Stimulated activated CD8-positive, alpha-beta memory T cell treated with anti-CD3 and anti-CD28 coated beads, Interleukin-7, amount 100 ng/mL, for 48 hours (primary cell): Measurements from ENCODE around the gene HOXB8.

Experiments used
- DNase-seq, 2 donors: peaks; one replicate each; pipeline ENCODE4 v3.0.0-alpha.2; 2020; ENCODE audit warnings: low read depth in 1 of 2; ENCODE audit errors: extremely low read depth in 1 of 2

Gene HOXB8

DNA sequence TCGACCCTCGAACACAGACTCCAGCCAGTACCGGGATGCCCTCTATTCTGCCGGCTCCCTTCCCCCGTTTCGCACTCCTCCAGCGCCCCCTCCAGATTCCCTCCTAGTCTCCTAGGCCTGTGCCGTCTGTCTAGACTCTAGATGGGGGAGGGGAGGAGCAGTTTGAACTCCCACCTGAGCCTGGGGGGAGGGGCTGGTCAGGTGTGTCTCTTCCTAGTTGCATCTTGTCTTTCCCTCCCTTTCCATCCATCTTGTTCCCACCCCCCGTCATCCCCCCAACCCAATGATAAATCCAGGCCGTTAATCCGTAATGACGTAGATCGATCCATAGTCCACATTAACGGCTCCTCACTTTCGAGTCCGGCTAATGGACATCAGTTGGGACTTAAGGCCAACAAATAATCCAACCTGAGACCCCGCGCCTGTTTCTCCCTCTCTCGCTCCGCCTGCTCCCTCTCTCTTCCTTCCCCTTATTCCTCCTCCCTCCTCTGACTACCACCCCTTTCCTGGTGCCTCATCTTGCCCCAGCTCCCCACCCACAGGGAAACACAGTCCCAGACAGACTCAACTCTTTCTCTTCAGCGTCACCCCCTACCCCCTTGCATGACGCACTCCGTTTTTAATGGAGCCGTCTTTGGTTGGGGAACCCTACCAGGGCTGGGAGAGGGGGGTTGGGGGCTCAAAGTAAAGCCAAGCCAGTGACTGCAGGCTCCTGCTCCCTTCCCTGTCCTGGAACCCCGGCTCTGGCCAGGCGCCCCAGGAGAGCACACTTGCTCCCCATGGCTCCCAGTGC lies 18.2 kb downstream of the HOXB8 start:
- no peak for DNase-seq

GRCh38 chr17:48596000-48596734 lies 18.9 kb downstream of the HOXB8 start:
- DNase-seq, result no peak

DNA sequence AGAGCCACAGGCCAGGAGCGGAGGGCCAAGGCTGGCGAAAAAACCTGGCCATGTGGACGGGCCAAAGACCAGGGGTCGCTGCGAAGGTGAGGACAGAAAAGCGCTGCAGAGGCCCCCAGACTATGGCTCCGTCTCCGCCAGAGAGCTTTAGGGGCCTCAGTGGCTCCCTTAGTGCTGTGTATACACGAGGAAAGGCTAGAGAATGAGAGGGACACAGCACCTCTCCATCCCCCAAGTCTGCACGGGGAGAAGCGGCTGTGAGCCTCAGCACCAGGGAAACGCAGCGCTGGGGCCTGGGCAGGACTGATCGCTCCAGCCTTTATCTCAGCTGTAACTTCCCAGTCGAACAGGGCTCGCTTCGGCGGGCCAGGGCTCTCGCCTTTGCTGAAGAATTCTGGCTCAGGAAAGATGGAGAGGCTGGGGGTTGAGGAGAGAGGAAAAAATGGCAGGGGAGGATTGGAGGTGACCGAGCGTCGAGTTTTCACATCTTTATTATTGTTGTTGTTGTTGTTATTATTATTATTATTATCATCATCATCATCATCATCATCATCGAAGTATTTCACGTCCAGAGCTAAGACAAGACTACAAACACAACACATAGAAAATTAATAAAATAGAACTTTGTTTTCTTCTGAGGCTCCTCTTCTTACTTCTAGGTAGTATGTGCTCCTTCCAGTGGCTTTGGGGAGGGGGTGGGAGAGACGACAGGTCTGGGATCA lies 19.7 kb downstream of the HOXB8 start:
- DNase-seq, result no peak

GRCh38 chr17:48594538-48595277 lies 20.4 kb downstream of the HOXB8 start:
- DNase-seq, result no peak

DNA sequence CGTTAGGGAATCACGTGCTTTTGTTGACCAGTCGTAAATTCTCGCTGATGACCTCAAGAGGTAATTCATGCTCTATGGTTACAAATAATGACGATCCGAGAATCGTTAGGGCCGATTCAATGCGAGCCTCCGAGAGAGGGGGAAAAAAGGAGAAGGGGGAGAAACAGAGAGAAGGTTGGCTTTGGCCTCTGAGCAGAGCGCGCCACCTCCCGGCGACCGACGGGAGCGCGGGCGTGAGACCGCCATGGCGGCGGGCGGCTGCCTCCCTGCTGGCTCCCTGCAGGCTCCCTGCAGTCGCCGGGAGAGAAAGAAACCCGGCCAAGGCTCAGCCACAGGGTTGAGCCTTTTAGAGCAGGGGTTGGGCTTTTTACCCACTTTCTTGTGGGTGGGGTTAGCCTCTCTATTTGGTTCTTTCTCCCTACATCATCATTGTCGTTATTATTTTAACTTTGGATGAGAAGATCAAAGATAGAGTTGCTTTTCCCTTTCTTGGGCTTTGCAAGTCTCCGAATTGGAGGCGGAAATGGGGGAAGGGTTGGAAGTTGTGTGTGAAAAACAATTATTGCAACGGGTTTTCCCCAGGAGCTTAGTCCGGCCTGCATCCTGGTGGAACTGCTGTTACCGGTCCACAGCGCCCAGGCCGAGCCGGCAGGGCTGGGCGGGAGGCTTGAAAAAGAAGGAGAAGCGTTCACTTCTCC lies 21.1 kb downstream of the HOXB8 start:
- DNase-seq, result peak in 1 of 2 donors; percentile 52

DNA sequence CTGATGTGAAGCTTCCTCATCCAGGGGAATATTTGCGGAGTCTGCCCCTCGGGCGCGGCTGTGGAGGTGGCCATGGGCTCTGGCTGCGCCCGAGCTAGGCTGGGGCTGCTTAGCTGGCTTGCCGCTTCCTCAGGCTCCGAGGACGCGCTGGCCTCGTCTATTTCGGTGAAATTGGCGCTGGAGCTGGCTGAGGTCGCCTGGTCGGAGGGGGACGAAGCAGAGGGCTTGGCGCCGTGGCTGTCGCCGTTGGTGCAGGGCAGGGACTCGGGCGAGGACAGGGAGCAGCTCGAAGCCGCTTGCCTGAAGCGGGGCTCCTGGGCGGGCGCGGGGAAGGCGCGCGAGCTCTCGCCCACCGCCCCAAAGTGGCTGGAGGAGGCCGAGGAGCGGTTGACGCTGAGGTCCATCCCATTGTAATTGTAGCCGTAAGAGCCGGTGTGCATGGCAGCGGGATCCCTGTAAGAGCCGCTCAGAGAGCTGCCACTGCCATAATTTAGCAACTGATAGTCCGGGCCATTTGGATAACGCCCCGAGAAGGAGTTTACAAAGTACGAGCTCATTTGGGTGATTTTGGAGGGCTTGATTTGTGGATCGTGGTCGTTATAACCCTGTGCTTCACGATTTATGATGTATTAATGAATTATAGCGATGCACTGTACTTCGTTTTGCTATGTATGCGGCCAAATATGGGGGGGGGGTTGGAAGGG lies 21.8 kb downstream of the HOXB8 start, which contains the start of gene HOXB5:
Gene HOXB5 (minus strand): TSS at position 654 of the 704 bp plus-strand sequence. CDS start 97 bp downstream, at position 557.
- DNase-seq, result no peak

GRCh38 chr17:48592577-48592976 lies 22.5 kb downstream of the HOXB8 start:
- no peak for DNase-seq

DNA sequence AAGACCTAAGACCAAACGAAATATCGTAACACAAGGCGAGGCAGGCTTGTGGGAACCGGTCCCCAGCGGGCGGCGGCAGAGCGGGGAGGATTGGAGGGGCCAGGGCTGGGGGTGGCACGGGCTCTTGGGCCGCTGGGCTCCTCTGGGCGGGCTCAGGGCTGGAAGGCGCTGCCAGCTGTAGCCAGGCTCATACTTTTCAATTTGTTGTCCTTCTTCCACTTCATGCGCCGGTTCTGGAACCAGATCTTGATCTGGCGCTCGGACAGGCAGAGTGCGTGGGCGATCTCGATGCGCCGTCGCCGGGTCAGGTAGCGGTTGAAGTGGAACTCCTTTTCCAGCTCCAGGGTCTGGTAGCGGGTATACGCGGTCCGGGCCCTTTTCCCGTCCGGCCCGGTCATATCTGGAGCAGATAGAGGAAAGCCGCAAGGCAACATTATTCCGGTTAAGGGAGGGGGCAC lies 23.0 kb downstream of the HOXB8 start:
- DNase-seq, result no peak

GRCh38 chr17:48591255-48592056 lies 23.6 kb downstream of the HOXB8 start:
- no peak for DNase-seq

DNA sequence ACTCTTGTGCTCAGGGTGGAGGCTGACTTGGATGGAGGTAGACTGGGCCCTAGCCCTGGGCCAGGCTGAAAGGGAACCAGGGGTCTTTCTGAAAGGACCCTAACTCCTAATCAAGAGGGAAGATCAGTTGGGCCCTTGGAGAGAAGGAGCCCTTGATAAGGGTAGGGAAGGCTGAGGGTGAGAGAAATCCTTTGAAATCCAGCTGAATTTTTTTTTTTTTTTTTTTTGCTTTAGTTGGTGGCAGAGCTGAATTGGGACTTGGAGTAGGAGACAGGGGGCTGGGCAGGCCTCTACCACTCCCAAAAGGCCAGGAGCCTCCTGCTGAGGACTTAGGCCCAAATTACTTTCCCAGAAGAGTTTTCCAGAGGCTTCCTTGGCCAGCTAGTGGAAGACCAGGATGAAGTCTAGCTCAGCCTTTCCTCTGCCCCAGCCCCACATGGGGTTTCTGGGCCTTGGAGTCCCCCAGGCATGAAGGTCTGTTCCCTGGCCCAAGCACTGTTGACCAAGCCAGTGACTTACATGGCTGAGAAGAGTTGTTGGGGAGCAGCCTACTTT lies 24.4 kb downstream of the HOXB8 start:
- no peak for DNase-seq

DNA sequence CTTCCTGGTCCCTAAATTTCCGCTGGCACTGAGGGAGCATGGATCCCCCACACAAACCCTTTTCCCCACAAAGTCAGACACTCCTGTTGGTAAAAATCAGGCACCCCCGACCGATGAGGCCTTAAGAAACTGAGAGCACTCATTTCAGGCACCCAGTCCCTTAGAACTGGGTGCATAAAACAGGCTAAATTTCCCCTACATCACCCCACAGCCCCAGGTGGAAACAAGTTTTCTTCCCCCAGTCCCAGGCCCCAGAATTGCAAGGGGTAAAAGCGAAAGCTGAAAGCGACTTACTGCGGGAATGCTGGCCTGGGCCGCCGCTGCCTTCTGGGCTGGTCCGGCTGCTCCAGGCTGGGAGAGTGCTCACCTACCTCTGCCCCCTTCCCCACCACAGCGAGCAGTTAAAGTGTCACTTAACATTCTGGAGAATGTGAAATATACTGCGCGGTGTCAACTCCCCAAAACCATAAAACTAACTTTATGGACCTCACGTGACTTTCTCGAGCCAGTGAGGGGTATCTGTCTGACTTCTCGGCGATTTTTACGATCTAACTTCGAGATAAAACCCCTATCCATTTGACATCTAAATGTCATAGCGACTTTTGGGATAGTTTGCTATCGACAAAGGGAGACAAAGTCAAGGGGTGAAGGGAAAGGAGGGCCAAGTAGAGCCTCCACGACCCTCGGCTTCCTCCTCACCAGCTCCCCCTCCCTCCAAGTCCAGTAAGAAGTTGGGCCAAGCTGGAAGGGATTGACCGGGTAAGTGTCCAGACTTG lies 25.1 kb downstream of the HOXB8 start, which contains the start of gene HOXB3:
Gene HOXB3 (minus strand): TSS at position 411 of the 776 bp plus-strand sequence. CDS start 37,767 bp downstream, outside the sequence.
- DNase-seq, result no peak

DNA sequence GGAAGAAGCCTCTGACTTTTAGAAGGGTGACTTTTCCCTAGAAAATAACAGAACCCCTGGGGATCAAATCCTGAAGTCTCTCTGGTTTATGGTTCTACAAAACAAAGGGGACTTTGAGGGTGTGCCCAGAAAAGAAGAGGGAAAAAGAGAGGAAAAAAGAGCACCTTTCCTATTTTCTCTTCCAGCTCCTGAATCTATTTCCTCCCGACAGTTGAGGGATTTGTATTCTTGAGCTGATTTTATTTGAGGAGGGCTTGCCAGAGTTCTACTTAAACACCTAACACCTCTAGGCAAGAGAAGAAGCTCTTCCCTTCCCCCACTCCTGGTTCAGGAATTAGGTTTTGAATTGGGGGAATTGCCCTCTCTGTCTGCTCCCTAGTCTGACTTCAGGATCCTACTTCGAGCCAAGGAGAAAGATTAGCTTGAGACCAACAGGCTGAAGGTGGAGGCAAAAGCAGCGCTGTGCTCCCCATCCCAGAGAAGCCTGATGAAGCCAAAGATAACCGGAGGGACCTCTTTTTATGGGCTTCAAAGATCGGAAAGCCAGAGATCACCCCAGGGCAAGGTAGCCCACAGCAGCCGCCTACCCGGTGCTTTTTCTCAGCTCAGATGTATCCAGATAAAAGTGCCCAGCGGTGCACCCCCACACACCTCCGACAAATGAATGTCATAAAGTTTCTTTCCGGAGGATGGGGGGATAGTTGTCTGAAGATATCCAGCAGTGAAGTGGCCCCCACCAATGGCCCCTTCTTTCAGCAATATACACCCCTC lies 25.8 kb downstream of the HOXB8 start:
- DNase-seq, result no peak

DNA sequence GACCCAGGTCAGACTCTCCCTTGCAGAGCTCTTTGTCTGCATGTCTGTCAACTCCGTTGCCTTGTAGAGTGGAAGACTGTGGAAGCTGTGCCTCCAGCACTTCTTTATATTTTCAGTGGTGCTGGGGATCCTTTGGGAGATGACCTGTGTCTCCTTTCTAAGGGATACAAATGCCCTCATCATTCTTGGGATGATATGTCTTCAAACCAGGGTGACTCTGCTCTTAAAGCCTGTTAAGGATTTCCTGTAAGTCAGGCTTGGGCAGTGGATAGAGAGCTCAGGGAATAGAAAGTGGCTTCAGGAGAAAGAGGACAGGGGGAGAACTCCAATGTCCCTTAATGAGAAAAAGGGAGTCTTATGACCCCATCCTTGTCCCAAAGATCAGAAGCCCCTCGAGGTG lies 26.6 kb downstream of the HOXB8 start:
- DNase-seq, result no peak

DNA sequence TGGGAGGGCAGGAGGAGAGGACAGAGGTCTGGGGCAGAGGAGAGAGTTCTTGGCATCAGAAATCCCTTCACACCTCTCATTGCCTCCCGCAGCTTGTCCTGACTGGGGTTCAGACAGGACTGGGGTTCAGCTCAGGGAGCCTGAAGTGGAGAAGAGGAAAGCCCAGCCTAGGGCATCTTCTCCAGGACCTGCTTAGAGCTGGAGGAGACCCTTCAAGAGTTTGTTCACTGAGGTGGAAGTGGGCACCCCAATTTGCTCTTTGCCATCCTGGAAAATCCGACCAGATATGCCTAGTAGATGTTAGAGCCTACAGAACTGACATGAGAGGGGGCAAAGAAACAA lies 27.0 kb downstream of the HOXB8 start:
- no peak for DNase-seq

DNA sequence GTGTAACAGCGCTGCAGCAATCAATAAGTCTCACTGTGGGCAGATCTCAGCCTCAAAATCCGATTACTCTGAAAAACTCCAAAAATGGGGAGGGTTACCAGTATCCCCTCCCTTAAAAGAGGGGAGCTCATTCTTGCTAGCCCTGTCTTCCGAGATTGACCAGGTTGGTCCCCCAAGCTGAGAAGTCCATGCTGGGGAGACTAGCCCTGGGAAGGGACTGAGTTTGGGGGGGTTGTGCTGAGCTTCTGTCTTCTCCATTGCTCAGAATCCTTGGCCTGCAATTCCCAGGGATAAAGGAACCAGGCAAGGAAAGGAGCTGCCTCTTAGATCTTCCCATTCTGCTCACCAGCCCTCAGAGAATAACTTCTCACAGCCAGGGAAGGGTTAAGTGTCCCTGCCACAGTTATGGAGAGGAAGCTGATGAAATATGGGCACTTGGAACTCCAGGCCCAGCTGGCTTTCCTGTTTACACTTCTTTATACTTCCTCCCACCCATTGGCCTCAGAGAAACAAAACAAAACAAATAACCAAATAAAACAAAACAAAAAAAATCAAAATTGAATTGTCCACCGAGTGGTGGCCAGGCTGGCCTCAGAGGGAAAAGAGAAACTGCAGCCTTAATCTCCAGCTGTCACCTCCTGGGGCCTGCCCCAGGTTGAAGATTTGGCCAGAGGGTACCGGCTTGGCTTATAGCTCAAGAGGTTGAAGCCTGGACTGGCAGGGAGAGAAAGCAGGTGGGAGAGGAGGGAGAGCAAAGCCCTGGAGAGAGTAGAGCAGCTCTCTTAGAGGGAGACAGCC lies 27.6 kb downstream of the HOXB8 start:
- DNase-seq, result no peak
